ENCODE measurements around the gene NKAP.

GRCh38 chrX:119942173-119942819 is 1.3 kb downstream of the NKAP start:
- TF ChIP-seq CTCF (IDR thresholded peaks at IDR 0.05): no peak
- TF ChIP-seq POLR2A (IDR thresholded peaks at IDR 0.05): no peak
